Ishikawa (cell line): ENCODE data around the gene HEMK1.

Source experiments
- CEBPB ChIP-seq: IDR thresholded peaks from 2 replicates; pipeline ENCODE4 v1.6.1; 2012
- CREB1 ChIP-seq: IDR thresholded peaks from 2 replicates; pipeline ENCODE4 v1.6.1; 2012; ENCODE audit warnings: low read depth
- EGR1 ChIP-seq: IDR thresholded peaks from 2 replicates; pipeline ENCODE4 v1.6.1; 2012
- EP300 ChIP-seq: IDR thresholded peaks from 2 replicates; pipeline ENCODE4 v1.6.1; 2012; ENCODE audit warnings: borderline replicate concordance
- FOXM1 ChIP-seq: IDR thresholded peaks from 2 replicates; pipeline ENCODE4 v1.6.1; 2012; ENCODE audit warnings: low read depth, borderline replicate concordance
- MAX ChIP-seq: IDR thresholded peaks from 2 replicates; pipeline ENCODE4 v1.6.1; 2012
- NFIC ChIP-seq: IDR thresholded peaks from 2 replicates; pipeline ENCODE4 v1.6.1; 2012
- RAD21 ChIP-seq: IDR thresholded peaks from 2 replicates; pipeline ENCODE4 v1.6.1; 2012; ENCODE audit warnings: low read depth
- REST ChIP-seq: IDR thresholded peaks from 2 replicates; pipeline ENCODE4 v1.6.1; 2012; ENCODE audit warnings: low read depth, mild to moderate bottlenecking
- TAF1 ChIP-seq: IDR thresholded peaks from 2 replicates; pipeline ENCODE4 v1.6.1; 2012; ENCODE audit warnings: low read depth, mild to moderate bottlenecking
- TCF12 ChIP-seq: IDR thresholded peaks from 2 replicates; pipeline ENCODE4 v1.6.1; 2012; ENCODE audit warnings: low read depth
- TEAD4 ChIP-seq: IDR thresholded peaks from 2 replicates; pipeline ENCODE4 v1.6.1; 2012
- USF1 ChIP-seq: IDR thresholded peaks from 2 replicates; pipeline ENCODE4 v1.6.1; 2012
- YY1 ChIP-seq: IDR thresholded peaks from 2 replicates; pipeline ENCODE4 v1.6.1; 2012; ENCODE audit warnings: low read depth
- ZBTB7A ChIP-seq: IDR thresholded peaks from 2 replicates; pipeline ENCODE4 v1.6.1; 2012; ENCODE audit warnings: low read depth

HEMK1 gene

GRCh38 chr3:50642382-50642781, 73.1 kb downstream of the HEMK1 start:
- TF ChIP-seq EGR1: no peak

GRCh38 chr3:50644561-50644960, 75.2 kb downstream of the HEMK1 start:
- TF ChIP-seq CREB1: no peak
- TF ChIP-seq ZBTB7A: no peak
- TF ChIP-seq YY1: no peak
- TF ChIP-seq CEBPB: no peak
- TF ChIP-seq NFIC: no peak
- no peak for TF ChIP-seq RAD21
- no peak for TF ChIP-seq TAF1
- TF ChIP-seq TEAD4: no peak
- TF ChIP-seq MAX: no peak
- TF ChIP-seq TCF12: no peak
- no peak for TF ChIP-seq USF1
- TF ChIP-seq EP300: no peak
- TF ChIP-seq EGR1: no peak
- no peak for TF ChIP-seq REST
- TF ChIP-seq FOXM1: no peak

GRCh38 chr3:50645378-50645777, 76.1 kb downstream of the HEMK1 start:
- TF ChIP-seq USF1: no peak
- no peak for TF ChIP-seq RAD21
- no peak for TF ChIP-seq MAX
- no peak for TF ChIP-seq REST
- TF ChIP-seq EP300: no peak
